KBM-7 (cell line): ENCODE results near the gene CNEP1R1.
"Not testable (repeated sequence)": the region's sequence is repeated elsewhere in the genome, so short reads cannot be mapped to it uniquely, and the experiment has no call there.

Source experiments
- DNase-seq: peaks from one replicate; pipeline ENCODE4 v3.0.0-alpha.2; 2015
- in situ Hi-C: fragments of 300-500 bp; cut with MboI; formaldehyde crosslinking; loops from 2 replicates; pipeline ENCODE4 v1.14.3; 2020; ENCODE audit warnings: low sequenced_read_pairs, low pct_unique_long_range_greater_than_20kb, mixed read lengths

The CNEP1R1 gene

DNA sequence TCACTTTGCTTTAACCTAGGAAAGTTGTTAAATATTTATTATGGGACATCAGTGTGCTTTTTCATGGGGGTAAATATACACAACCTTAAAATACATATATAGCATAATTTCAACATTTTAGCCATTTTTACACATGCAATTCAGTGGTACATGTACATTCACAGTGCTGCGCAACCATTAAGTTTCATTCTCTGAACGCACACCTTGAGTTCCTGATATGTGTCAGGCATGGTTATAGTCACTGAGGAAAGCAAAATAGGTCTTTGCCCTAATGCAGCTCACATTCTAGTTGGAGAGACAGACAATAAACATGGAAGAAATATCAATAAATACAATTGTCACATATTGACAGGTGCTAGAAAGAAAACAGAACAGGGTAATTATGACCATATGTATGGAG is 12.8 kb upstream of the CNEP1R1 start:
- no peak for DNase-seq
- in situ Hi-C loops: no loop called here

DNA sequence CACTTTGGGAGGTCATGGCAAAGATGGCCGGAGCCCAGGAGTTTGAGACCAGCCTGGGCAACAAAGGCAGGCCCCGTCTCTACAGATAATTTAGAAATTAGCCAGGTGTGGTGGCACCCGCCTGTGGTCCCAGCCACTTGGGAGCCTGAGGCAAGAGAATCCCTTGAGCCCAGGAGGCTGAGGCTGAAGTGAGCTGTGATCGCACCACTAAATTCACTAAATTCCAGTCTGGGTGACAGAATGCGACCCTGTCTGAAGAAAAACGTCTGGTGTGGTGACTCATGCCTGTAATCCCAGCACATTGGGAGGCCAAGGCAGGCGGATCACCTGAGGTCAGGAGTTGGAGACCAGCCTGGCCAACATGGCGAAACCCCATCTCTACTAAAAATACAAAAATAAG is 10.8 kb upstream of the CNEP1R1 start:
- in situ Hi-C loops, DNase-seq: not testable (repeated sequence)

DNA sequence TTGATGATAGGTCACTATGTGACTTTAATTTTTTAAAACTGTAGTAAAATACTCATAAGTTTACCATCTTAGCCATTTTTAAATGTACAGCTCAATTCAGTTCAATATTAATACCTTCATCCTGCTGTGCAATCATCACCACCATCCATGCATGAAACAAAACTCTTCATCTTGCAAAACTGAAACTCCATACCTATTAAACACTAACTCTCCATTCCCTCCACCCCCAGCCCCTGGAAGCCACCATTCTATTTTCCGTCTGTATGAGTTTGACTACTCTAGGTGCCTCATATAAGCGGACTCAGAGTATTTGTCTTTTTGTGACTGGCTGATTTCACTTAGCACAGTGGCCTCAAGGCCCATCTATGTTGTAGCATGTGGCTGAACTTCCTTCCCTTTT is 9.4 kb upstream of the CNEP1R1 start:
- no peak for DNase-seq
- in situ Hi-C loops: no loop called here

DNA sequence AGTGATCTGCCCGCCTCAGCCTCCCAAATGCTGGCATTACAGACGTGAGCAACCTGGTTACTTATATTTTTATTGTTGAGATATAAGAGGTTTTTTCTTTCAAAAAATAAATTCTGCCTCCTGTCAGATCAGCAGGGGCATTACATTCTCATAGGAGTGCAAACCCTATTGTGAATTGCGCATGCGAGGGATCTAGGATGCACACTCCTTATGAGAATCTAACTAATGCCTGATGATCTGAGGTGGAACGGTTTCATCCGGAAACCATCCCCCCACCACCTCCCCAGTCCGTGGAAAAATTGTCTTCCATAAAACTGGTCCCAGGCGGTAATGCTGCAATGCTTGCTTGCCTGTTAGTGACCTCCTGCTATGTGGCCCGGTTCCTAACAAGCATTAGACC is 7.5 kb upstream of the CNEP1R1 start:
- in situ Hi-C loops: no loop called here
- DNase-seq: no peak

DNA sequence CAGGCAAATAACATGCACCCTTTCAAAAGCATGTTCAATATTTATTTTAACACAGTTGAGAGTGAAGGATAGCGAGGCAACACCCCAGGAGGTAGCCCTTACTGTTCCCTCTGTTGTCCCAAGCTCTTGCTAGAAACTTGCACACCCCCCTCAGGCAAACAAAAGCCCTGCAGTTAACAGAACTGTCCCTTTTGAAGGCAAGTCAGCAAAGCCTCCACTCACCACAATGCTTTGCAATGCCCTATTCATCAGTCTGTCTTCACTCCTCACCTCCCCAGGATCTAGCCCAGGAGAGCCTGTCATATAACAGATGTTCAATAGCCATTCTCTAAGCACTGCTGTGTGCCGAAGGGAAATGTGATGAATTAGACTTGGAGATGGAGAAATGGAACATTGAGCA is 3.5 kb upstream of the CNEP1R1 start:
- DNase-seq: peak; percentile 12

DNA sequence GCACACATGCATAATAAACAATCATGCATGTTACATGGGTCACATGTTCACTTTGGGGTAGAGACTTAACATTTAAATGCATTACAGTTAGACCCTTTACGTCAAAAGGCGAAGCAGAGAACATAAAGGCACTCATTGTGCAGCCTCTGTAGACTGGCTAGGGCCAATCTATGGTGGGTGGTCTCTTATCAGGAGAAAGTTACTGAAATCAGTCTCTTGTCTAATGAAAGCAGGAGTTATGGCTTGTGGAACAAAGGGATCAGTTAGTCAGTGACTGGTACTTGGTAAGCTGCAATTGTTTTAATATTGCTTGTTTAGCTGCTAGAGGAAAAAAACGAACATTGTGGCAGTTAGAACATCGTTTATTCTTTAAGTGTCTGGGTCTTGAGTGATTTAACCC is 1.4 kb upstream of the CNEP1R1 start:
- DNase-seq: no peak
- in situ Hi-C loops: no loop called here

More for the DNA sequence above, 3.5 kb upstream of the CNEP1R1 start:
- in situ Hi-C loops: no loop called here

DNA sequence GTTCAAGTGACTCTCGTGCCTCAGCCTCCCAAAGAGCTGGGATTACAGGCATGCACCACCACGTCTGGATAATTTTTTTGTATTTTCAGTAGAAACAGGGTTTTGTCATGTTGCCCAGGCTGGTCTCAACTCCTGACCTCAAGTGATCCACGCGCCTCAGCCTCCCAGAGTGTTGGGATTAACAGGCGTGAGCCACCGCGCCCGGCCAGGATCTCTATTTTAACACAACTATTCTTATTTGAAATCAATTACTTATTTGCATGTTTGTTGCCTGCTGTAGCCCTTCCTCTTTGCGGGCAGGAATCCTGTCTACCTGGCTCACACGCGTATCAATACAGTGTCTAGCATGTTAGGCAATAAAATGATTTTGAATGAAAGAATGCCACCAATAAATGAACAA is 818 bp upstream of the CNEP1R1 start:
- in situ Hi-C loops: no loop called here

DNA sequence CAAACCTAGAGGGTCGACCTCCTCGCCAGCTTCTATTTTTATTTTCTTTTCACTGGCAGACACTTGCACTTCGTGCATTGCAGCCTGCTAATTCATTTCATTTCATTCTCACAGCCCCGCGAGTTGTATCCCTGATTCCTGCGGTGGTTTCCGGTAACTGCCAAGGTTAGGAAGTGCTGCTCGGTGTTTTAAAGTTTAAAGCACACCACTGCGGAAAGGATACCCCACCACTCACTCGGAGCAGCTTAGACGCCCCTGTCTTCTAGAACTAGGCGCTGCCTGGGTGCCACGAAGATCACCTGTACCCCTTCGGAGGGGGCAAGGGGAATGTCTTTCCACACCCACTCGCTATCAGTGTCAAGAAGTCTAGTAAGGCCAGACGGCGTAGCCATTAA is 509 bp downstream of the CNEP1R1 start:
- in situ Hi-C loops: no loop called here
- DNase-seq: peak; percentile 55

More for the DNA sequence above, 818 bp upstream of the CNEP1R1 start:
- no peak for DNase-seq

DNA sequence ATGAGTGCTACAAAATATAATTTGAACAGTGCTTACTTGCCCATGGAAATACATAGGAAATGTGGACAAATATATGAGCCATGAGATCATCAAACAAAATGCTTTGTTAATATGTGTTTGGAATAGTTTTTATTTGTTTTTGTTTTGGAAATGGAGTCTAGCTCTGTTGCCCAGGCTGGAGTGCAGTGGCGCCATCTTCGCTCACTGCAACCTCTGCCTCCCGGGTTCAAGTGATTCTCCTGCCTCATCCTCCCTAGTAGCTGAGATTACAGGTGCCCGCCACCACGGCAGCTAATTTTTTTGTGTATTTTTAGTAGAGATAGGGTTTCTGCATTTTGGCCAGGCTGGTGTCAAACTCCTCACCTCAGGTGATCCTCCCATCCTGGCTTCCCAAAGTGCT is 2.8 kb downstream of the CNEP1R1 start:
- in situ Hi-C loops: no loop called here

DNA sequence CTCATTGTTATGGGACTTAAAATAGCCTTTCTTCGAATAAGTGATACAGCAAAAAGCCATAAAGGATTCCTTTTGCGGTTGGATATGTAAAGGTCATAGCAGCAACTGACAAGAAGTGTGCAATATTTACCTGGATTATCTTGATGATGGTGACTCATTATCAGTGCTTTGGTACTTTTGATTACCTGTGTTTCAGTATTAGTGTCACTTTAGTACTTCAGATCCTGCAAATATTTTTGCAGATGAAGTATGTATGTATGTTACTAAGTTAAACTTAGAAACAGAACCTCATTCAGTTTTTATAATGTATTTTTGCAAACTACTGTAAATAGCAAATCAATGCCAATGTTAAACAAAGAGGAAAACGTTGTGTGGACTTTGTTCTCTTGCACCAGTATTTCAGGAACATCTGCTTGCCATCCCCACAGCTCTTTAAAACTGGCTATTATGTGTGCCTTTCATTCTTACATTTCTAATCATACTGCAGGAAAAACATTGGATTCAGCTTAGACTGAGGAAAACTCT is 10.5 kb downstream of the CNEP1R1 start:
- in situ Hi-C loops: no loop called here
- DNase-seq: no peak

More for the DNA sequence above, 2.8 kb downstream of the CNEP1R1 start:
- DNase-seq: no peak

DNA sequence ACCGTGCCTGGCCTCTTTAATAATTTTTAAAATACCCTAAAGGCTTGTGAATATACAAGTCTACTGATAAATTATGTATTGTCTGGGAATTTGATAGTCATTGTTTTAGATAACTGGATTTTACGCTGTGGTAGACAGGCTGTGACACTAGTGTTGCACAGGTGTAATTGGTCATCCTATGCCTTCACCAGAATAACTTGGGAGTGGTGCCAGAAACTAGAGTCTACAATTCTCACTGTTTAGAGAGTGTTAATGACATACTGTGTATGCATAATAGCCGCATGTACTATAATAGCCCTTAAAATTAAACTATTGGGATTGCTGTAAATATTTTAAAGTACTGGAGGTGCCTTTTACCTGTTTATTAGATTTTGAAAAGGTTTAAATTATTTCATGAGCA is 11.4 kb downstream of the CNEP1R1 start:
- no peak for DNase-seq

DNA sequence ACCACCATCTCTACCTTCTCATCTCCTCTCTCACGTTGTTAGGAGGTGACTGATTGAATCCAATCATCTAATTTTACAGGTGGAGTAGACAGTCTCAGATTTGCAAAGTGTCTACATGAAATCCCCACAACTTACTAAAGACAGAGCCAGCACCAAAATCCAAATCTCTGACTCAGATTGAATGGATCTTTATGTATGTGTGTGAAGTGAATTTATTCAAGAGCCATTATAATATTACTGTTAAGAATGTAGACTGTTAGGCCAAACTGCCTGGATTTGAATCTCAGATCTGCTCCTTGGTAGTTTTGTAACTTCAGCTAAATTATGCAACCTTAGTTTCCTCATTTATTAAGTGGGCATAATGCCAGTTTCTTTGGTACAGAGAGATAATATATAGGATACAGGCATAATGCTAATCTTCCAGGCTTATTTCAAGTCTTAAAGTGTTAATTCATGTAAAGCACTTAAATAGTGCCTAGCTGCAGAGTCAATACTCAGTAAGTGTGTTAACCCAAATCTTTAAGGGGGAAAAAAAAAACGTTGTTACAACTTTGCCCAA is 12.7 kb downstream of the CNEP1R1 start:
- DNase-seq: peak; percentile 41
- in situ Hi-C loops: no loop called here

More for the DNA sequence above, 11.4 kb downstream of the CNEP1R1 start:
- in situ Hi-C loops: no loop called here

DNA sequence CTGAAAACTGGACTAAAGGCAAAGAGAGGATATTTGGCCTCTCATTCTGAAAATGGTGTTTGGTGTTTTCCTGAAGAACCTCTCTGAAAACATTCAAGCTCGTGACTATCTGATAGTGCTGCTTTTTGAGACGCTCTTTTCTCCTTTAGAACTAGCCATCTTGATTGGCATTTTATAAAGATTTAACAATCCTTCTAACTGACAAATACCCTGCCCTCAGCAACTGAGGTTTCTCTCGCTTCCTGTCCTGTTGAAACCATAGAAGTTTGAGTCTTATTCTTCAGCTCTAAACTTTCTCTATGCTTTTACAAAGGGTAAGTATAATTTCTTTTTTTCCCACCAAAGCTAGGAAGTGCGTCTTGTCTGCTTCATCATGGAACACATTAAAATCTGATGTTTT is 13.3 kb downstream of the CNEP1R1 start:
- DNase-seq: no peak
- in situ Hi-C loops: no loop called here

DNA sequence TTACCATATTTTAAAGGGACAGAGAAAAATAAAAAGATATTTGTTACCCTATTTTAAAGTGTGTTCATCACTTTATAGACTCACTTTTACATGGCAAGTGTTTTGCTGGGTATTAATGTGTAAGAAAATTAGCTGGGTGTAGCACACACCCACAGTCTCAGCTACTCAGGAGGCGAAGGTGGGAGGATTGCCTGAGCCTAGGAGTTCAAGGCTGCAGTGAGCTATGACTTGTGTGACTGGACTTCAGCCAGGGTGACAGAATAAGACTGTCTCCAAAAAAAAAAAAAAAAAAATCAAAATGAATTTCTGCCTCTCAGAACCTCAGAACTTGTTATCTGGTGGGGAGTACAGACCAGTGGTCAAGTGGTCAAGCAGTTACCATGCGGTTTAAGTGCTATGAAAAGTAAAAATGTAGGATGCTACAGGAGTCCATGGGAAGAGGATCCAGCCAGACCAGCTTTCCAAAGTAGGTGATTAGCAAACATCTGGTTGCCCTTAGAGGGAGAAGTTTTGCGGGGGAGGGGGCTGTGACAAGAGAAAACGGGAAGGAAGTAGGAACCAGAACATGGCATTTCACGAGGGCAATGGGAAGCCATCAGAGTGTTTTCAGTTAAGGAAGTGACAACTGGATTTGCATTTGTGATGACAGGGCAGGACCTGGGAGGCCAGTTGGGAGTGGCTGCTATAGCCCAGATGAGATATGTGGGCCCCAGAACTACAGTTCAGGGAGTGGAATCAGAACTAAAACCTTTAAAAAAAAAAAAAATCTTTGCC is 13.9 kb downstream of the CNEP1R1 start:
- in situ Hi-C loops: no loop called here
- peak; percentile 91 for DNase-seq

DNA sequence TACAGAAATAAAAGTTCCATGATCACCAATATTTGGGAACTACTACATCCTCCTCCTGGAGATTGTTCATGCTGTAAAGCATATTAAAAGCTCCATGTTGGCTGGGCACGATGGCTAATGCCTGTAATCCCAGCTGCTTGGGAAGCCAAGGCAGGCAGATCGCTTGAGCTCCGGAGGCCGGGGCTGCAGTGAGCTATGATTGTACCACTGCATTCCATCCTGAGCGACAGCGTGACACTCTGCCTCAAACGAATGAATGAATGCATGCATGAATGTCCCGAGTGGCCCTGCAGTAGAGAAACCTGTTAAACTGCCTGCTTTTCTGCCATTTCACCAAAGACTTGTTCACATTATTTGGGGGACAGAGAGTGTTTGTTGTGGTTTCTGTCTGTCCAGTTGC is 15.0 kb downstream of the CNEP1R1 start:
- in situ Hi-C loops: no loop called here
- DNase-seq: no peak

DNA sequence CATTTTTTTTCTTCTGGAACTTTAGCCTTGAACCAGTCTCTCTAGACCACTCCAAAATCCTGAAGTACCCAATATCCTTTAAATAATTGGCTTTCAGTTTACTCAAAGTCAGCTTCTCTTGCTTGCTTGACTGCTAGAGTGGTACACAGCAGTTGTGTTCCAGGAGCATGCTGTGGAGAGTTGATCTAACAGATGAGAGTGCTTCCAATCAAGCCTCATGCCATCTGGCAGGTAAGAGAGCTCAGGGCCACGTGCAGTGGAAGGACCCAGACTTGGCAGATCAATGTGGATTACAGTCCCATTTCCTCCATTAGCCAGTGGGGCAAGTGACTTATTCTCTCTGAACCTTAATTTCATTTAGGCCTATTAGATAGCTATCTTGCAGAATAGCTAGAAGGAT is 15.7 kb downstream of the CNEP1R1 start:
- in situ Hi-C loops: no loop called here

DNA sequence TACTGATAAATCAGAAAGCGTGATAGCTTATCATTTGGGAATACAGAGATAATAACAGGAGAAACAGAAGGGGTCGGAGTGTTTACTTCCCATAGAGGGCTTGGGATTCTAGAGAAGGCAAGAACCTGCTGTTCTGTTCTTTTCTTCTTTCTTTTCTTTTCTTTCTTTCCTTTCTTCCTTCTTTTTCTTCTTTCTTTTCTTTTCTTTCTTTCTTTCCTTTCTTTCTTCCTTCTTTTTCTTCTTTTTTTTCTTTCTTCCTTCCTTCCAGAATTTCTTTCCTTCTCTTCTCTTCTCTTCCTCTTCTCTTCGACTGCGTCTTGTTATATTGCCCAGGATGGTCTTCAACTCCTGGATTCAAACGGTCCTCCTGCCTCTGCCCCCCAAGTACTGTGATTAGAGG is 18.3 kb downstream of the CNEP1R1 start:
- DNase-seq: no peak
- in situ Hi-C loops: no loop called here

More for the DNA sequence above, 15.7 kb downstream of the CNEP1R1 start:
- no peak for DNase-seq

DNA sequence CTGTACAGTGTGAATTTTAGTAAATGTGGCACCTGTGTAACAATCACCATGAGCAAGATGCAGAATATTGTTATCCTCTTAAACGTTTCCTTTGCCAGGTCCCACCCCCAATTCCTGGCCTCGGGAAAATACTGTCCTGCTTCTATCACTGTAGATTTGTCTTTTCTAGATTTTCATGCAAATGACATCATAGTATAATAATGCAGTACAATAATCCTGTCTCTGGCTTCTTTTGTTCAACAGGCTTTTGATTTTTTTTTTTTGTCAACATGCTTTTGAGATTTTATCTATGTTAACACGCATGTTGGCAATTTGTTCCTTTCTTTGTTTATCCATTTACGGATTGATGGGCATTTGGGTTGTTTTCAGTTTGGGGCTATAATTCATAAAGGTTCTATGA is 20.4 kb downstream of the CNEP1R1 start:
- in situ Hi-C loops: no loop called here
- no peak for DNase-seq

DNA sequence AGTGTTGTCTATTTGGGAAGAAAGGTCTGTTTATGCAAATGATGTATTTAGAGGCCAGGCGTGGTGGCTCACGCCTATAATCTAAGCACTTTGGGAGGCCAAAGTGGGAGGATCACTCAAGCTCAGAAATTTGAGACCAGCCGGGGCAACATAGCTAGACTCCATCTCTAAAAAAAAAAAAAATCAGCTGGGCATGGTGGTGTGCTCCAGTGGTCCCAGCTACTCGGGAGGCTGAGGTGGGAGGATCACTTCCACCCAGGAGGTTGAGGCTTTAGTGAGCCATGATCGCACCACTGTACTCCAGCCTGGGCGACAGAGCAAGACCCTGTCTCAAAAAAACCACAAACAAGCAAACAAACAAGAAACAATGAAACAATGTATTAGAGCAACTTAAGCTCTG is 21.8 kb downstream of the CNEP1R1 start:
- no peak for DNase-seq
- in situ Hi-C loops: no loop called here

DNA sequence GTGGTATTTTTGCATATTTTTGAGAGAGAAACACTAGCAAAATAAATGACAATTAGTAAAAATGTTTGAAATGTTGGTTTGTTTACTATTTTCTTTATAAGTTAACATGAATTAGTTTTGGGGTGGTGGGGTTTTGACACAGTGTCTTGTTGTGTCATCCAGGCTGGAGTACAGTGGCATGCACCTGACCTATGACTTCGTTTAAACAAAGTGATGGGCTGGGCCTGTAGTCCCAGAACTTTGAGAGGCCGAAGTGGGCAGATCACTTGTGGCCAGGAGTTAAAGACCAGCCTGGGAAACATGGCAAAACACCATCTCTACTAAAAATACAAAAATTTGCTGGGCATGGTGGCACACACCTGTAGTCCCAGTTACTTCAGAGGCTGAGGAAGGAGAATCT is 22.8 kb downstream of the CNEP1R1 start:
- in situ Hi-C loops: no loop called here
- no peak for DNase-seq

DNA sequence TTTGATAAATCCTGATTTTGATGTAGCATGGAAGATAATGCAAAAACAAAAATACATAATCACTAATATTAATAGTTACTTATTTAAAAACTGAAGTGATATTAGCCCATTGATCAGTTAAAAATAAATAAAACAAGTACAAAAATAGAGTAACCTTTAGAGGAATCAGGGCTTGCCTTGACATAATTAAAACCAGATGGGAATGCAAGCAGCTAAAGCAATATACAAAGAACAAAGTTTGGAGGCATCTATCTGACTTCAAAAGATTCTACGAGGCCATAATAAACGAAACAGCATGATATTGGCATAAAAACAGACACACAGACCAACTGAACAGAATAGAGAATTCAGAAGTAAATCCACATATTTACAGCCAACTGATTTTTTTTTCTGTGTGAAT is 25.8 kb downstream of the CNEP1R1 start:
- in situ Hi-C loops: no loop called here
- no peak for DNase-seq
